GM12878 (cell line): Measurements from ENCODE around the gene FAM162A.

Source experiments
- ESRRA ChIP-seq: IDR thresholded peaks from 2 replicates; pipeline ENCODE4 v1.6.1; 2012; ENCODE audit warnings: mild to moderate bottlenecking, low read length, improper control_type of control experiment
- HDAC2 ChIP-seq: fragments of 200-600 bp; sonication (generic); IDR thresholded peaks from 2 replicates; pipeline ENCODE4 v1.6.1; 2017
- HDAC6 ChIP-seq: fragments of 200-600 bp; sonication (generic); IDR thresholded peaks from one replicate; pipeline ENCODE4 v1.8.0; 2017; ENCODE audit warnings: antibody characterized with exemption; ENCODE audit not compliant: unreplicated experiment
- JUND ChIP-seq: IDR thresholded peaks from 2 replicates; pipeline ENCODE4 v1.6.1; 2012; ENCODE audit warnings: low read depth, mild to moderate bottlenecking, low read length, improper control_type of control experiment, moderate library complexity
- POLR2A ChIP-seq: IDR thresholded peaks from 2 replicates; pipeline ENCODE4 v1.6.1; 2011; ENCODE audit warnings: low read depth, mild to moderate bottlenecking, low read length
- RFX5 ChIP-seq: IDR thresholded peaks from 2 replicates; pipeline ENCODE4 v1.6.1; 2011; ENCODE audit warnings: low read depth, low read length, improper control_type of control experiment
- SIN3A ChIP-seq: IDR thresholded peaks from 2 replicates; pipeline ENCODE4 v1.6.1; 2012; ENCODE audit warnings: low read depth, low read length, improper control_type of control experiment
- SREBF1 ChIP-seq: IDR thresholded peaks from 2 replicates; pipeline ENCODE4 v1.6.1; 2012; ENCODE audit warnings: mild to moderate bottlenecking, low read length
- TCF12 ChIP-seq: IDR thresholded peaks from 2 replicates; pipeline ENCODE4 v1.6.1; 2011; ENCODE audit warnings: low read depth, mild to moderate bottlenecking, low read length
- ZBED1 ChIP-seq: IDR thresholded peaks from 2 replicates; pipeline ENCODE4 v1.6.1; 2016; ENCODE audit warnings: borderline replicate concordance
- ZNF274 ChIP-seq: IDR thresholded peaks from one replicate; pipeline ENCODE4 v1.8.0; 2011; ENCODE audit not compliant: insufficient read length, insufficient read depth
- TF ChIP-seq, protein P1 (sequence below): IDR thresholded peaks from 2 replicates; pipeline ENCODE4 v1.6.1; 2012; ENCODE audit warnings: low read length, inconsistent platforms
- TF ChIP-seq, protein P2 (sequence below), 3 experiments: IDR thresholded peaks in 2 of 3; conservative IDR thresholded peaks in 1 of 3; 2 replicates each; pipeline ENCODE4 v1.5.1; 2011; ENCODE audit warnings: low read depth in 3 of 3, low read length in 3 of 3, mild to moderate bottlenecking in 3 of 3, control low read depth in 2 of 3, moderate library complexity in 2 of 3, inconsistent platforms in 1 of 3, mixed read lengths in 1 of 3; ENCODE audit not compliant: control insufficient read depth in 2 of 3, insufficient read depth in 1 of 3; ENCODE audit errors: extremely low read depth in 1 of 3
- TF ChIP-seq, protein P3 (sequence below): IDR thresholded peaks from 2 replicates; pipeline ENCODE4 v1.6.1; 2011; ENCODE audit warnings: low read depth, low read length, improper control_type of control experiment, borderline replicate concordance

DNA sequence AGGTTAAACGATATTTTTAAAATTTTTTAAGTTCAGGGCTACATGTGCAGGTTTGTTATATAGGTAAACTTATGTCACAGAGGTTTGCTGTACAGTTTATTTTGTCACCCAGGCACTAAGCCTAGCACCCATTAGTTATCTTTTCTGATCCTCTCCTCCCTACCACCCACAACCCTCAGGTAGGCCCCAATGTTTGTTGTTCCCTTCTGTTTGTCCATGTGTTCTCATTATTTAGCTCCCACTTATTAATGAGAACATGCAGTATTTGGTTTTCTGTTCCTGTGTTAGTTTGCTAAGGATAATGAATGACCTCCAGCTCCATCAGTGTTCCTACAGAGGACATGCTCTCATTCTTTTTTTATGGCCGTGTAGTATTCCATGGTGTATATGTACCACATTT, 14.9 kb downstream of the FAM162A start:
- TF ChIP-seq, protein P1, sequence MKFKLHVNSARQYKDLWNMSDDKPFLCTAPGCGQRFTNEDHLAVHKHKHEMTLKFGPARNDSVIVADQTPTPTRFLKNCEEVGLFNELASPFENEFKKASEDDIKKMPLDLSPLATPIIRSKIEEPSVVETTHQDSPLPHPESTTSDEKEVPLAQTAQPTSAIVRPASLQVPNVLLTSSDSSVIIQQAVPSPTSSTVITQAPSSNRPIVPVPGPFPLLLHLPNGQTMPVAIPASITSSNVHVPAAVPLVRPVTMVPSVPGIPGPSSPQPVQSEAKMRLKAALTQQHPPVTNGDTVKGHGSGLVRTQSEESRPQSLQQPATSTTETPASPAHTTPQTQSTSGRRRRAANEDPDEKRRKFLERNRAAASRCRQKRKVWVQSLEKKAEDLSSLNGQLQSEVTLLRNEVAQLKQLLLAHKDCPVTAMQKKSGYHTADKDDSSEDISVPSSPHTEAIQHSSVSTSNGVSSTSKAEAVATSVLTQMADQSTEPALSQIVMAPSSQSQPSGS = no peak
- TF ChIP-seq, protein P2, sequence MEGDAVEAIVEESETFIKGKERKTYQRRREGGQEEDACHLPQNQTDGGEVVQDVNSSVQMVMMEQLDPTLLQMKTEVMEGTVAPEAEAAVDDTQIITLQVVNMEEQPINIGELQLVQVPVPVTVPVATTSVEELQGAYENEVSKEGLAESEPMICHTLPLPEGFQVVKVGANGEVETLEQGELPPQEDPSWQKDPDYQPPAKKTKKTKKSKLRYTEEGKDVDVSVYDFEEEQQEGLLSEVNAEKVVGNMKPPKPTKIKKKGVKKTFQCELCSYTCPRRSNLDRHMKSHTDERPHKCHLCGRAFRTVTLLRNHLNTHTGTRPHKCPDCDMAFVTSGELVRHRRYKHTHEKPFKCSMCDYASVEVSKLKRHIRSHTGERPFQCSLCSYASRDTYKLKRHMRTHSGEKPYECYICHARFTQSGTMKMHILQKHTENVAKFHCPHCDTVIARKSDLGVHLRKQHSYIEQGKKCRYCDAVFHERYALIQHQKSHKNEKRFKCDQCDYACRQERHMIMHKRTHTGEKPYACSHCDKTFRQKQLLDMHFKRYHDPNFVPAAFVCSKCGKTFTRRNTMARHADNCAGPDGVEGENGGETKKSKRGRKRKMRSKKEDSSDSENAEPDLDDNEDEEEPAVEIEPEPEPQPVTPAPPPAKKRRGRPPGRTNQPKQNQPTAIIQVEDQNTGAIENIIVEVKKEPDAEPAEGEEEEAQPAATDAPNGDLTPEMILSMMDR (IDR thresholded peaks at IDR 0.05 in 2 of 3, conservative IDR thresholded peaks at IDR 0.05 in 1 of 3; ENCODE audit: control insufficient read depth in 2 of 3, extremely low read depth in 1 of 3, insufficient read depth in 1 of 3, low read depth in 3 of 3, low read length in 3 of 3) = no peak
- TF ChIP-seq, protein P3, sequence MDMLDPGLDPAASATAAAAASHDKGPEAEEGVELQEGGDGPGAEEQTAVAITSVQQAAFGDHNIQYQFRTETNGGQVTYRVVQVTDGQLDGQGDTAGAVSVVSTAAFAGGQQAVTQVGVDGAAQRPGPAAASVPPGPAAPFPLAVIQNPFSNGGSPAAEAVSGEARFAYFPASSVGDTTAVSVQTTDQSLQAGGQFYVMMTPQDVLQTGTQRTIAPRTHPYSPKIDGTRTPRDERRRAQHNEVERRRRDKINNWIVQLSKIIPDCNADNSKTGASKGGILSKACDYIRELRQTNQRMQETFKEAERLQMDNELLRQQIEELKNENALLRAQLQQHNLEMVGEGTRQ = no peak
- TF ChIP-seq HDAC6 (no peak), ZNF274 (no peak), SREBF1 (no peak), ESRRA (no peak), HDAC2 (no peak), ZBED1 (no peak), POLR2A (no peak), RFX5 (no peak), JUND (no peak), SIN3A (no peak), TCF12 (no peak)
